Mucosa of stomach (tissue), 1 donor: ENCODE measurements around the gene GSTM5.
"Not testable (repeated sequence)": the region's sequence is repeated elsewhere in the genome, so short reads cannot be mapped to it uniquely, and the experiment has no call there.

Source experiments
- H3K27me3 ChIP-seq: one replicate; pipeline ENCODE4 v1.7.0; 2013; ENCODE audit warnings: mild to moderate bottlenecking, low read length; ENCODE audit not compliant: control insufficient read depth, insufficient read depth
- H3K36me3 ChIP-seq: one replicate; pipeline ENCODE4 v1.7.0; 2013; ENCODE audit warnings: low read length; ENCODE audit not compliant: control insufficient read depth, insufficient read depth
- H3K4me1 ChIP-seq: one replicate; pipeline ENCODE4 v1.7.0; 2013; ENCODE audit warnings: mild to moderate bottlenecking, low read length; ENCODE audit not compliant: control insufficient read depth, insufficient read depth
- H3K4me3 ChIP-seq: one replicate; pipeline ENCODE4 v1.7.0; 2013; ENCODE audit warnings: low read length
- H3K9ac ChIP-seq: one replicate; pipeline ENCODE4 v1.7.0; 2013; ENCODE audit warnings: mild to moderate bottlenecking, low read length, moderate library complexity
- H3K9me3 ChIP-seq: one replicate; pipeline ENCODE4 v1.7.0; 2013; ENCODE audit warnings: mild to moderate bottlenecking, low read length, moderate library complexity; ENCODE audit not compliant: control insufficient read depth
- donor health status: Pancreatic carcinoma.

The GSTM5 gene

DNA sequence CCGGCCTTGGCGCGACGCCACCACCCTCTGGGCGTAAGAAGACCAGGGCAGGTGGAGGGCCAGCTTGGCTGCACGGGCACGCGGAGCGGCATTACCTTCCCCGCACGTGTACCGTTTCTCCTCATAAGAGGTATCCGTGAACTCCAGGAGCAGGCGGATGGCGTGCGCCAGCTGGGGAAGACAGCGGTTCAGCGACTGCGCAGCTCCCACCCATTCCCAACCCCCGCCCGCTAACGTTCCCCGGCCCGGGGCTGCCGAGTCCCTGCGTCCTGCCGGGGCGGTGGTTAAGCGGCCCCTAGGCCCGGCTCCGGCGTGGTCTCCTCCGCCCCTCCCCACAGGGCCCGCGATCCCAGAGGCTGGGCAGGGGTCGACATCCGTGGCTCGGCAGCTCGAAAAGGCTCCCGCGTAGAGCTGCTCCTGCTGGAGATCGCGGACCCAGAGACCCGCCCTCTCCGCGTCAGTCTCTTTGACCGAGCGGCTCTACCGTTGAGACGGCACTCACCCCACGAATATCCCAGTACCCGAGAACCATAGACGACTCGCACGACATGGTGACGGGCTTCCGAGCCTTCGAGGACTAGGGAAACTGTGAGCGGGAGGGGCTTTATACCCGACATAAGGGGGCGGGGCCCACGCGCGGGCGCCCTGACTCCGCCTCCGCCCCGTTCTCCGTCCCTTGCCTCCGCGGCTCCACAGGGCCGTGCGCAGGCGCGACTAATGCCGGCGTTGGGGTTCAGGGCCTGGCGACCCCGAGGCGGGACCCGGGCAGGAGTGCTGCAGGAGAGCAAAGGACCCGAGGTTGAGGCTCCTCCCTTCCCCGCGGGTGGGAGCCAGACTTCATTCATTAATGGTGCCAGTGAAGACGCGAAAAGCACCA, 27.9 kb downstream of the GSTM5 start:
- Histone ChIP-seq H3K9me3 (no peaks in the 10 kb centered on the region), H3K36me3 (no peaks in the 10 kb centered on the region), H3K27me3 (no peaks in the 10 kb centered on the region), H3K4me1 (peaks cover 14% of the 10 kb centered on the region), H3K9ac (peak overlapping the region; percentile 82), H3K4me3 (peak overlapping the region; percentile 89)

DNA sequence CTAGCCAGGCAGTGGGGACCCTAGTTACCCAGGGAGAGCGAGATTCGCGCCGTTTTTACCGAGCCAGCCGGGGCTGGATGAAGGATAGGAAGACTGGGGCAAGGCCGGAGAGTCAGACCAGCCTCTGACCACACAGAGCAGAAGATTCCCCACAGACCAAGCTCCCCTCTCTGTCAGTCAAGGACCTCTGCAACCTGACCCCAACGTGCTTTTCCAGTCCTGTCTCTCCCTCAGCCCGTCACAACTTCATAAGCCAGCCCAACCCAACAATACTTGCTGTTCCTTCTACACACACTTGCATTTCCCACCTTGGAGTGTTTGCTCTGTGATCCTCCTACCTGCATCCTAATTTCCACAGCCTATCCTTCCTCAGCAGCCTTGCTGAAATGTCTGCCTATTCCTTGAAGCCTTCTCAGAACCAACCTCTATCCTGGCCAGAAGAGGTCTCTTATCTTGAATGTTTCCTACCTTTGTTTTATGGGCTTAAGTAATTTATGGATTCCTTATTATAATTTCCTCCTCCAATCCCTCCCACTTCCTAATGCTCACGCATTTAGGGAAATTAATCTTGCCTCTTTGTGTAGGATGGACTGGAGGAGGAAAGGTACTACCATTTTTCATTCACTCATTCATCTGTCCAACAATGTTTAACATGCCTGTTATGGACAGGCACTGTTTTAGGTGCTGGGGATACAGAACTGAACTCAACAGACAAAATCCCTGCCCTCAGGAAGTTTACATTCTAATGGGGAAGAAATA, 28.7 kb downstream of the GSTM5 start, which contains the start of gene GSTM3:
Gene GSTM3 (minus strand): TSS at position 424 of the 759 bp plus-strand sequence. CDS start 751 bp downstream, outside the sequence.
- Histone ChIP-seq H3K4me1 (peaks cover 14% of the 10 kb centered on the region), H3K9ac (peak within 1 kb of the TSS; percentile 82), H3K36me3 (no peaks in the 10 kb centered on the region), H3K4me3 (peak within 1 kb of the TSS; percentile 89), H3K27me3 (no peaks in the 10 kb centered on the region), H3K9me3 (no peaks in the 10 kb centered on the region)

DNA sequence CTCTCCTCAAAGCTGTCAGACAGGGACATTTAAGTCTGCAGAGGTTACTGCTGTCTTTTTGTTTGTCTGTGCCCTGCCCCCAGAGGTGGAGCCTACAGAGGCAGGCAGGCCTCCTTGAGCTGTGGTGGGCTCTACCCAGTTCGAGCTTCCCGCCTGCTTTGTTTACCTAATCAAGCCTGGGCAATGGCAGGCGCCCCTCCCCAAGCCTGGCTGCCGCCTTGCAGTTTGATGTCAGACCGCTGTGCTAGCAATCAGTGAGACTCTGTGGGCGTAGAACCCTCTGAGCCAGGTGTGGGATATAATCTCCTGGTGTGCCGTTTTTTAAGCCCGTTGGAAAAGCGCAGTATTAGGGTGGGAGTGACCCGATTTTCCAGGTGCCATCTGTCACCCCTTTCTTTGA, 36.3 kb downstream of the GSTM5 start:
- not testable (repeated sequence) for H3K27me3 ChIP-seq, H3K9ac ChIP-seq, H3K4me1 ChIP-seq, H3K4me3 ChIP-seq, H3K9me3 ChIP-seq
- peaks cover 20% of the 10 kb centered on the region for H3K36me3 ChIP-seq

DNA sequence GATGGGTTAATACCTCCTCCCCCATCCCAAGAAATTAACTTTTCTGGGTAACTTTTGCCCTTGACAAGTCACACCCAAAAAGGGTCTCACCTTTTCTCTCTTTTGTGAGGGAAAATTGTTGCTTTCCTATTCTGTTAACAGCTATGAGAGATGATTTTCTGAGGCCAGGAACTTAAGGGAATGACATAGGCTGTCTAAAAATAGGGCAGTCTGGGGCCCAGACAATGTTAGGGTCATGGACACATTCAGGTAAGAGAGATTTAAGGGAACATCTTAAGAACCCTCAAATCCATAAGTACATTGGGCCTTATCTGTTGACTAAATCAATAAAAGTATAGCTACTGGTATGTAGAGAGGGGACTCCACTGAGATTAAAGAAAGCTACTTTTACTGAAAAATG, 37.2 kb downstream of the GSTM5 start:
- Histone ChIP-seq H3K9ac (no peak overlapping the region), H3K9me3 (no peaks in the 10 kb centered on the region), H3K27me3 (no peaks in the 10 kb centered on the region), H3K4me3 (no peak overlapping the region), H3K4me1 (no peaks in the 10 kb centered on the region), H3K36me3 (peaks cover 26% of the 10 kb centered on the region)

DNA sequence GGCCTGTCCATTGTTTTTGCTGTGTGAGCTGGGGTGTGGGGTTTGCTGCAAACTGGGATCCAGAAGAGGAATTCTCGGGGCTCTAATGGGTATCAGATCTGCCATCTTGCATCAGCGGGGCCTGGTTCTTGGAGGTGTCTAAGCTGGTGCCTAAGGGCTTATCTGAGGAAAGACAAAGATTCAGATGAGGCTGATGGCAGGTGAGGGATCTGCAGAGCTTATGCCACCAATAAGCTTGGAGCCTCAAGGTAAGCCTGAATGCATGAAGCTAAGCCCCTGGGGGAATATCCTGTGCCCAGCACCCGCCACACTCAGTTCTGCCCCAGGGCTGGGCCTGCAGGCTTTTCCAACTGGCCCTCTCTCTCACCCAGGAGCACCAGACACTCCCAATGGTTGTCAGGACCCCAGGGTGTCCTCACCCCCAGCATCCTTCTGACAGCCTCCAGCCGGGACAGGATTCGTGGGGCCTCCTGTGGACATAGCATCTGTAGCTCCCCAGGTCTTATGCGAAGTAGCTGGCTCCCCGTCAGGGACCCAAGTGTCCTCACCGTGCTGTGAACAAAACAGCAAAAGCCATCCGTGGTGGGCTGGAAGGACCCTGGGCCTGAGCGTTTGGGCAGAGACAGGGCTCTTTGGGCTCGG, 38.3 kb downstream of the GSTM5 start:
- Histone ChIP-seq H3K4me1 (no peaks in the 10 kb centered on the region), H3K9me3 (no peaks in the 10 kb centered on the region), H3K4me3 (no peak overlapping the region), H3K9ac (no peak overlapping the region), H3K36me3 (peaks cover 26% of the 10 kb centered on the region), H3K27me3 (no peaks in the 10 kb centered on the region)

DNA sequence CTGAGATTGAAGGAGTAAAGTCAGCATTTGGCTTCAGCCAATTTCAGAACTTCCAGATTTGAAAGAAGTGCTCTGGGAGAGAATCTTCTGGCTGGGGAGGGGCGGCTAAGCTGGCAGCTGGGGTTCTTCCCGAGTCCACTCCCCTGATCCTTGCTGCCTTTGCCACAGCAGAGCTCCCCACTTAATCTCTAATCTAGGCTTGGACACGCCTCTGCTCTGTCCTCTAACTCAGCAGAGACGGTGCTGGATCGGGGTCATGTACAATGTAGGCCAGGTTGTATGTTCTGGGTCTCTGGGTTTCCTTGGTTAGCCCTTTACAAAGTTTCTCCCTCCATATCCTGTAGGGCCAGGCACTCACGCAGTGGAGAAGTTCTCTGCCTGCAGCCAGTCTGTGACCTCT, 38.9 kb downstream of the GSTM5 start:
- Histone ChIP-seq H3K27me3 (no peaks in the 10 kb centered on the region), H3K36me3 (peaks cover 26% of the 10 kb centered on the region), H3K9me3 (no peaks in the 10 kb centered on the region), H3K9ac (no peak overlapping the region), H3K4me3 (no peak overlapping the region), H3K4me1 (no peaks in the 10 kb centered on the region)

DNA sequence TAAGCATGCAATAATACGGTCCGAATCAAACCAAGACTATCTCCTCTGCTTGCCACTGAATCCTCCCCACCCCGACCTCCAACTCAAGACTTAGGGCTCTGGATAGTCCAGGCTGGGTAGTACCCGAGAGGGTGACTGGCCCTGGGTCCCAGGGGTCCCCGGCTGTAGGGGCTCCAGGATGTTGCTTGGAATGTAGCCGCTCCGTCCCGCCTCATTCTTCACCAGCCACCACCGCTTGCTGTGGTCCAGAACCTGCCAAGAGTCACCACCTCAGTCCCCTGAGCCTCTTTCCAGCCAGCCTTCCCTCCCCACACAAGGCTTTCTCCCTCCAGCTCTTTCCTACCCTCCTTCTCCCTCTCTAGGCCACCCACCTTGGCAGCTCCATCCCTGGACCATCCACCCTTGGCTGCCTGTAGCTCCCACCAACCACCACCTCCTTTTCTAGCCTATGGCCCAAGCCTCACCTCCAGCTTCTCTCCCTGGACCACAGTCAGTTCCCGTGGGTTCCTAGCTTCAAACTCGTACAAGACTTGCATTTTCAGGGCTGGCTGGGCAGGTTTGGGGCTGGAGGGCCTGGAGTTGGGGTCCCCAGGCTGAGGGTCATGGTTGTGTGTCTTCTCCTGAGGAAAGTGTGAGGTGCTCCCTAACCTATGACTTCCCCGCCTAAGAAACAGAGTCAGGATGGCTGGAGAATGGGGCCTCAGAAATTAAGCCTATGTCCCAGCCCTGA, 39.6 kb downstream of the GSTM5 start:
- no peaks in the 10 kb centered on the region for H3K9me3 ChIP-seq
- H3K4me1 ChIP-seq, result no peaks in the 10 kb centered on the region
- H3K36me3 ChIP-seq, result peaks cover 26% of the 10 kb centered on the region
- no peaks in the 10 kb centered on the region for H3K27me3 ChIP-seq
- no peak overlapping the region for H3K9ac ChIP-seq
- no peak overlapping the region for H3K4me3 ChIP-seq

DNA sequence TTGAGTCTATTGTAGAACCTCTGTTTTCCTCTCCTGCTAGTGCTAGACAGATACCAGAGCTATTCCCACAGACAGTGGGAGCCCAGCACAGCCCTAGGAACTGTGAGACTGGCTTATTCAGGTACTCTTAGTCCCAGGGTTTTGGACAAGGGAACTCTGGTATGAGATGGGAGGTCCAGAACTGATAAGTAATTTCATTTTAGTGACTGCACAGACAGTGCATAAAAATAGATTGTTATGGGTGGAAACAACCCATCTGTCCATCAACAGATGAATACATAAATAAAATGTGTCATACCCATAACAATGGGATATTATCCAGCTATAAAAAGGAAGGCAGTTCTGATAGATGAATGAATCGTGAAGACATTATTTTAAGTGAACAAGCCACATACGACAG, 42.7 kb downstream of the GSTM5 start:
- Histone ChIP-seq H3K27me3 (no peaks in the 10 kb centered on the region), H3K4me1 (no peaks in the 10 kb centered on the region), H3K9ac (no peak overlapping the region), H3K36me3 (peaks cover 34% of the 10 kb centered on the region), H3K4me3 (no peak overlapping the region), H3K9me3 (no peaks in the 10 kb centered on the region)

DNA sequence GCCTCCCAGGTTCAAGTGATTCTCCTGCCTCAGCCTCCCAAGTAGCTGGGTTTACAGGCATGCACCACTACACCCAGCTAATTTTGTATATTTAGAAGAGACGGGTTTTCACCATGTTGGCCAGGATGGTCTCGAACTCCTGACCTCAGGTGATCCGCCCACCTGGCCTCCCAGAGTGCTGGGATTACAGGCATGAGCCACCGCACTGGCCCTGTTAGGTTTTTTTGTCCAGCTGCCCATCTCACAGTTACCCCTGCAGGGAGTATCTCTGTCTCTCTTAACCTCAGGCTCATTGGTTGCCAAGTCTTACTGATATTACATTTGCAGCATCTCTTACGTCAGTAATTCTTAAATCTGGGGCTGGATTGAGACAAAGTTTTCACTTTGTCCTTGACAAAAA, 44.3 kb downstream of the GSTM5 start:
- H3K36me3 ChIP-seq, result peaks cover 26% of the 10 kb centered on the region
- H3K9ac ChIP-seq, H3K4me3 ChIP-seq, H3K9me3 ChIP-seq, H3K27me3 ChIP-seq: not testable (repeated sequence)
- H3K4me1 ChIP-seq, result peaks cover 14% of the 10 kb centered on the region

DNA sequence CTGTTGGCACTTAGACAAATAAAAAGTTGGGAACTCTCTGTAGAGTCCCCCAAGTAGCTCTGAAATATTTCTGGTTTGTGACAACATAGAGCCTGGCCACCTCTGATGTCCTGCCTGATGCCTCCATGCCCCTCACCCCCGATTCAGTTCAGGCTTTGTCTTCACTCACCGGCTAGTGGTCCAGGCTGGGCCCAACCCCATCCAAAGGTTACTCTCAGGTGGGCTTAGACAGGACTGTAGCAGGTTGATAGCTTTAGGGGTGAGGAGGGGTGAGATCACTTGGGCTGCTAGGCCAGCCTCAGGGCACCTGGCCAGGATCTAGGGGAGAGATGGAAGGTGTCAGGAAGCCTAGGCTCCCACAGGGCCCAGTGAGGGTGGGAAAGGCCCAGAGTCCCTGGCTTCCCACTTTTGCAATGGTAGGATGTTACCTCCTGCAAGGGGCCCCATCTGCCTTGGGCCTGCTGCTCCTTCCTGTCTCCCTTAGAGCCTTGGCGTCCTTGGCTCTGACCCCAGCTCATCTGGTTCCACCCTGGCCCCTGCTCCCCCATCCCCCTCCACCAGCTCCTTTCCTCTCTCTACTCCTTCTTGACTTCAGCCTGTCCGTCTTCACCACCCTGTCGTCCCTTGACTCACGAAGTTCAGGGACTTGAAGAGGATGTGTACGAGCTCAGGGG, 44.9 kb downstream of the GSTM5 start:
- H3K4me1 ChIP-seq, result peaks cover 18% of the 10 kb centered on the region
- no peaks in the 10 kb centered on the region for H3K27me3 ChIP-seq
- H3K9me3 ChIP-seq, result no peaks in the 10 kb centered on the region
- peaks cover 25% of the 10 kb centered on the region for H3K36me3 ChIP-seq
- H3K4me3 ChIP-seq, result no peak overlapping the region
- H3K9ac ChIP-seq, result no peak overlapping the region
